ENCODE data around the gene MYPOP. TPM values are rescaled to one million over a fixed set of nuclear protein-coding genes. Genes with fewer than 3 reads are reported as not detected.

MYPOP gene
- total and polyA plus RNA-seq, 9 of the 15 experiments (the other 6 are each of a cell fraction or from before 2014, with no cell fraction given): 0.32 to 7.6 (median 1.6) TPM

- no peak for TF ChIP-seq AFF4 (CRISPR knock-in tag; IDR thresholded peaks at IDR 0.05)
- TF ChIP-seq HCFC1 (IDR thresholded peaks at IDR 0.05; ENCODE audit: low read depth, low read length): no peak
- no peak for TF ChIP-seq SP1 (CRISPR knock-in tag; IDR thresholded peaks at IDR 0.05)
- peak; percentile 90 for TF ChIP-seq ESRRA (IDR thresholded peaks at IDR 0.05; ENCODE audit: borderline replicate concordance, low read depth)
- TF ChIP-seq HDAC2 (IDR thresholded peaks at IDR 0.05): no peak
- no peak for TF ChIP-seq PRMT5 (CRISPR knock-in tag; IDR thresholded peaks at IDR 0.05)
- peak; percentile 68; the same call in 1 of the 2 replicates for TF ChIP-seq NR2C2 (CRISPR knock-in tag; IDR thresholded peaks at IDR 0.05)
- TF ChIP-seq NR2C2 (tag; IDR thresholded peaks at IDR 0.05): peak; percentile 90
- no peak for TF ChIP-seq MCM3 (IDR thresholded peaks at IDR 0.05)
- no peak for TF ChIP-seq ZNF511 (CRISPR knock-in tag; IDR thresholded peaks at IDR 0.05)
- TF ChIP-seq RBM39 (optimal IDR thresholded peaks at IDR 0.05; ENCODE audit: low read depth, low read length): no peak
- peak; percentile 64; the same call in 1 of the 2 replicates for TF ChIP-seq CREB1 (IDR thresholded peaks at IDR 0.05)
- TF ChIP-seq CREB1 (CRISPR knock-in tag; IDR thresholded peaks at IDR 0.05): peak; percentile 54; the same call in 1 of the 2 replicates
- TF ChIP-seq FUS (optimal IDR thresholded peaks at IDR 0.05; ENCODE audit: low read depth, low read length): no peak
- no peak for TF ChIP-seq EZH2 (IDR thresholded peaks at IDR 0.05; ENCODE audit: borderline replicate concordance, low read depth, low read length)
- no peak for TF ChIP-seq REST (IDR thresholded peaks at IDR 0.05; ENCODE audit: borderline replicate concordance)
- TF ChIP-seq REST (CRISPR knock-in tag; IDR thresholded peaks at IDR 0.05; ENCODE audit: low read depth): no peak
- no peak for TF ChIP-seq ZNF695 (CRISPR knock-in tag; IDR thresholded peaks at IDR 0.05)
- TF ChIP-seq ADNP (tag; IDR thresholded peaks at IDR 0.05): no peak
Measured at GRCh38 chr19:45938733-45939319, 36.4 kb upstream of the MYPOP start (continued).
